IMR-90 (cell line): Measurements from ENCODE around the gene COX6B1. TPM values are rescaled to one million over a fixed set of nuclear protein-coding genes. Genes with fewer than 3 reads are reported as not detected.
"Not testable (repeated sequence)": the region's sequence is repeated elsewhere in the genome, so short reads cannot be mapped to it uniquely, and the experiment has no call there.

Experiments
- ATAC-seq: fragments of 200-7000 bp; cut with Tn5 transposase; 2 replicates; pipeline ENCODE4 v1.9.1; 2020; ENCODE audit warnings: low read depth, mild to moderate bottlenecking, moderate library complexity
- BruUV-seq: library from RNA; stranded (reverse); fragments of 400-500 nt; replicated peaks from 2 replicates; lab custom pipeline; 2021; lab: Mats Ljungman, UMichigan
- CTCF ChIA-PET: fragments of 300-600 bp; formaldehyde crosslinking; extraction: SDS; loops from one replicate; lab custom pipeline; 2021; ENCODE audit warnings: antibody characterized with exemption; lab: Yijun Ruan, JAX
- POLR2A ChIA-PET: fragments of 300-600 bp; sonication (Branson Sonifier 250); formaldehyde crosslinking; loops from one replicate; lab custom pipeline; 2022; ENCODE audit warnings: antibody characterized with exemption; ENCODE audit not compliant: unreplicated experiment; lab: Charles Lee
- DNase-seq: peaks from one replicate; pipeline ENCODE4 v3.0.0; 2013
- H2AFZ ChIP-seq: replicated peaks from 2 replicates; pipeline ENCODE3; 2013; ENCODE audit warnings: low read length, mild to moderate bottlenecking; ENCODE audit not compliant: poor library complexity
- H2AK5ac ChIP-seq: 2 replicates; pipeline ENCODE4 v1.6.1; 2013; ENCODE audit warnings: low read depth, low read length, inconsistent platforms
- H2AK9ac ChIP-seq: replicated peaks from 2 replicates; pipeline ENCODE3; 2013; ENCODE audit warnings: mild to moderate bottlenecking, low read depth, low read length, moderate library complexity; ENCODE audit not compliant: poor library complexity
- H2BK120ac ChIP-seq: 2 replicates; pipeline ENCODE4 v1.6.1; 2013; ENCODE audit warnings: low read depth, low read length, inconsistent platforms
- H2BK15ac ChIP-seq: 3 replicates; pipeline ENCODE4 v1.6.1; 2013; ENCODE audit warnings: low read depth, low read length, inconsistent platforms
- H2BK20ac ChIP-seq: 2 replicates; pipeline ENCODE4 v1.6.1; 2013; ENCODE audit warnings: low read depth, mild to moderate bottlenecking, inconsistent platforms, low read length, moderate library complexity
- H2BK5ac ChIP-seq: 2 replicates; pipeline ENCODE4 v1.6.1; 2013; ENCODE audit warnings: mild to moderate bottlenecking, low read depth, low read length, inconsistent platforms; ENCODE audit not compliant: poor library complexity, severe bottlenecking
- H3K14ac ChIP-seq: replicated peaks from 2 replicates; pipeline ENCODE4 v1.6.1; 2013; ENCODE audit warnings: low read depth, low read length, inconsistent platforms
- H3K18ac ChIP-seq: 2 replicates; pipeline ENCODE4 v1.6.1; 2013; ENCODE audit warnings: low read depth, low read length, control low read depth
- H3K23ac ChIP-seq: 2 replicates; pipeline ENCODE4 v1.6.1; 2013; ENCODE audit warnings: low read depth, low read length, inconsistent platforms
- H3K27ac ChIP-seq: 2 replicates; pipeline ENCODE4 v1.5.1; 2013; ENCODE audit warnings: mild to moderate bottlenecking, control low read depth, low read length; ENCODE audit not compliant: insufficient read depth
- H3K27me3 ChIP-seq: 2 replicates; pipeline ENCODE4 v1.6.1; 2013; ENCODE audit warnings: low read length; ENCODE audit not compliant: control insufficient read depth, insufficient read depth
- H3K36me3 ChIP-seq: 2 replicates; pipeline ENCODE4 v1.6.1; 2013; ENCODE audit warnings: low read length, mixed read lengths; ENCODE audit not compliant: control insufficient read depth, insufficient read depth
- H3K4ac ChIP-seq: 2 replicates; pipeline ENCODE4 v1.6.1; 2013; ENCODE audit warnings: low read depth, low read length, inconsistent platforms
- H3K4me1 ChIP-seq: 2 replicates; pipeline ENCODE4 v1.6.1; 2013; ENCODE audit warnings: low read length, mixed read lengths; ENCODE audit not compliant: control insufficient read depth, insufficient read depth
- H3K4me2 ChIP-seq: 2 replicates; pipeline ENCODE4 v1.6.1; 2013; ENCODE audit warnings: low read depth, mild to moderate bottlenecking, control low read depth, low read length, moderate library complexity
- H3K4me3 ChIP-seq: 2 replicates; pipeline ENCODE4 v1.5.1; 2013; ENCODE audit warnings: low read depth, mild to moderate bottlenecking, control low read depth, low read length, moderate library complexity; ENCODE audit not compliant: insufficient read depth
- H3K56ac ChIP-seq: 2 replicates; pipeline ENCODE4 v1.6.1; 2013; ENCODE audit warnings: low read length, inconsistent platforms; ENCODE audit not compliant: insufficient read depth; ENCODE audit errors: extremely low read depth
- H3K79me1 ChIP-seq, 2 experiments: 2 replicates each; pipeline ENCODE4 v1.6.1; 2013; ENCODE audit warnings: low read length in 2 of 2, inconsistent platforms in 1 of 2, low read depth in 1 of 2
- H3K9ac ChIP-seq: 2 replicates; pipeline ENCODE4 v1.6.1; 2013; ENCODE audit warnings: low read depth, low read length, control low read depth
- H3K9me1 ChIP-seq: 2 replicates; pipeline ENCODE4 v1.6.1; 2013; ENCODE audit warnings: low read length, inconsistent platforms; ENCODE audit not compliant: insufficient read depth
- H3K9me3 ChIP-seq: 2 replicates; pipeline ENCODE4 v1.6.1; 2013; ENCODE audit warnings: low read length; ENCODE audit not compliant: control insufficient read depth, insufficient read depth
- H4K20me1 ChIP-seq: 2 replicates; pipeline ENCODE4 v1.6.1; 2013; ENCODE audit warnings: low read length, inconsistent platforms; ENCODE audit not compliant: insufficient read depth
- H4K5ac ChIP-seq: 2 replicates; pipeline ENCODE4 v1.6.1; 2013; ENCODE audit warnings: mild to moderate bottlenecking, low read depth, low read length, control low read depth
- H4K8ac ChIP-seq, 2 experiments: 2 replicates each; pipeline ENCODE4 v1.6.1; 2013; ENCODE audit warnings: low read depth in 2 of 2, low read length in 2 of 2, control low read depth in 1 of 2, inconsistent platforms in 1 of 2
- H4K91ac ChIP-seq: 2 replicates; pipeline ENCODE4 v1.6.1; 2013; ENCODE audit warnings: low read depth, low read length, inconsistent platforms; ENCODE audit not compliant: insufficient read depth
- MAFK ChIP-seq: IDR thresholded peaks from 2 replicates; pipeline ENCODE4 v1.6.1; 2012; ENCODE audit warnings: low read depth, low read length, improper control_type of control experiment
- RAD21 ChIP-seq: IDR thresholded peaks from 2 replicates; pipeline ENCODE4 v1.6.1; 2012; ENCODE audit warnings: low read length, improper control_type of control experiment
- WGBS, 2 experiments: methylation state at CpG; one replicate each; pipeline versions ENCODE4 v1.1.5 to v1.1.7; 2013; ENCODE audit warnings: missing lambda C conversion rate in 2 of 2; ENCODE audit not compliant: insufficient read length in 1 of 2; ENCODE audit errors: extremely low coverage in 2 of 2; 5-methylcytosine and 5-hydroxymethylcytosine counted together
- dilution Hi-C: fragments of 300-500 bp; cut with HindIII; formaldehyde crosslinking; loops from one replicate; pipeline ENCODE4 v1.14.3; 2018; ENCODE audit warnings: low sequenced_read_pairs; ENCODE audit not compliant: unreplicated experiment
- in situ Hi-C: fragments of 300-500 bp; cut with MboI; formaldehyde crosslinking; loops from 3 replicates; pipeline ENCODE4 v1.14.3; 2019; ENCODE audit warnings: low sequenced_read_pairs, inconsistent platforms, mixed read lengths
- intact Hi-C: fragments of 100-400 bp; cut with micrococcal nuclease; formaldehyde crosslinking; loops from 2 replicates; pipeline ENCODE4 v1.10.0; 2022
- polyA plus RNA-seq, 3 experiments: library from polyadenylated mRNA; depleted of rRNA; stranded (reverse); fragments of >200 nt; gene quantifications; 2 replicates each; pipeline ENCODE4 v1.2.3, GENCODE V29; 2012; ENCODE audit warnings: low replicate concordance in 1 of 3
- total RNA-seq: library from RNA; depleted of rRNA; stranded (reverse); fragments of >200 nt; gene quantifications from 2 replicates; pipeline ENCODE4 v1.2.3, GENCODE V29; 2012

COX6B1 gene
- total and polyA plus RNA-seq, 2 of the 4 experiments (the other 2 are of a cell fraction): 914 to 983 TPM

- no peak overlapping the region for H4K5ac ChIP-seq
- no peaks in the 10 kb centered on the region for H3K79me1 ChIP-seq
- H3K9me3 ChIP-seq: no peaks in the 10 kb centered on the region
- no peak overlapping the region for H3K4me3 ChIP-seq
- no peak overlapping the region for H4K91ac ChIP-seq
- H3K9me1 ChIP-seq: no peaks in the 10 kb centered on the region
- H3K4me1 ChIP-seq: peaks cover 3% of the 10 kb centered on the region; the same call in 1 of the 2 replicates
- no peaks in the 10 kb centered on the region for H3K36me3 ChIP-seq
- no peak overlapping the region for H2AFZ ChIP-seq
- no peak overlapping the region for H3K4me2 ChIP-seq
- intact Hi-C loops (no loop called here), in situ Hi-C loops (no loop called here), dilution Hi-C loops (no loop called here)
- no peak overlapping the region for H3K56ac ChIP-seq
- DNase-seq (no peak), ATAC-seq (peak; percentile 42)
- H2BK20ac ChIP-seq: no peak overlapping the region
- no peak overlapping the region for H3K9ac ChIP-seq
- H2BK15ac ChIP-seq: no peak overlapping the region
- no peak overlapping the region for H3K14ac ChIP-seq
- no peak overlapping the region for H2AK5ac ChIP-seq
- WGBS, 2 experiments: no CpG with 5 or more reads among the region's 4 CpGs
- H3K18ac ChIP-seq: no peak overlapping the region
- H2BK5ac ChIP-seq: no peak overlapping the region
- no TSS peak for BruUV-seq
- H3K23ac ChIP-seq: no peak overlapping the region
- H3K27ac ChIP-seq: no peak overlapping the region
- no peak overlapping the region for H3K4ac ChIP-seq
- no peaks in the 10 kb centered on the region for H4K20me1 ChIP-seq
- 0 out of 2 replicates have a peak, but pooled peaks cover 2% of the 10 kb centered on the region for H3K27me3 ChIP-seq
- no peak overlapping the region for H2BK120ac ChIP-seq
- no peak for TF ChIP-seq MAFK
- TF ChIP-seq RAD21: no peak
- ChIA-PET CTCF (interaction anchor here (0.7 kb wide), 1 partner anchor 141 kb away, joined by 6 read pairs; no protein-coding TSS in a partner anchor), POLR2A (no interaction called here)
- no peak overlapping the region for H4K8ac ChIP-seq
- H2AK9ac ChIP-seq: no peak overlapping the region
Measured at GRCh38 chr19:35689836-35690235, 41.7 kb downstream of the COX6B1 start.

GRCh38 chr19:35691106-35691505 is 43.0 kb downstream of the COX6B1 start:
- H2BK5ac ChIP-seq, H2BK20ac ChIP-seq, H2AK5ac ChIP-seq, H2AK9ac ChIP-seq, H3K23ac ChIP-seq, H4K91ac ChIP-seq, H3K4me1 ChIP-seq, H4K5ac ChIP-seq, ATAC-seq, H3K27me3 ChIP-seq, H4K8ac ChIP-seq, CTCF ChIA-PET, H3K27ac ChIP-seq, dilution Hi-C loops, POLR2A ChIA-PET, BruUV-seq, H3K79me1 ChIP-seq, DNase-seq, H3K9ac ChIP-seq, in situ Hi-C loops, H3K9me3 ChIP-seq, H3K56ac ChIP-seq, H2BK15ac ChIP-seq, H2AFZ ChIP-seq, H4K20me1 ChIP-seq, intact Hi-C loops, H3K4ac ChIP-seq, H3K14ac ChIP-seq, H2BK120ac ChIP-seq, H3K4me2 ChIP-seq, H3K4me3 ChIP-seq, H3K18ac ChIP-seq, H3K36me3 ChIP-seq, H3K9me1 ChIP-seq: not testable (repeated sequence)
- WGBS, 2 experiments: 94% methylated on average over 13 of the region's 37 CpGs; no CpG with 5 or more reads in 1 of the 2 experiments
